ENCODE measurements around the gene PDAP1. TPM values are rescaled to one million over a fixed set of nuclear protein-coding genes. Genes with fewer than 3 reads are reported as not detected.
"Not testable (repeated sequence)": the region's sequence is repeated elsewhere in the genome, so short reads cannot be mapped to it uniquely, and the experiment has no call there.

PDAP1 gene
- total RNA-seq, 2 donors from 2014 or later, result 79.7 to 133 TPM

GRCh38 chr7:99433158-99433557 is 24.8 kb upstream of the PDAP1 start:
- DNase-seq, result no peak
- TF ChIP-seq CTCF (IDR thresholded peaks at IDR 0.05), result no peak
- H3K9me3 ChIP-seq, result no peaks in the 10 kb centered on the region
- intact Hi-C loops (cut with DNase I), result no loop called here
- no peaks in the 10 kb centered on the region for H3K4me1 ChIP-seq
- H3K4me3 ChIP-seq, result no peak overlapping the region
- no peaks in the 10 kb centered on the region for H3K27me3 ChIP-seq
- no peak overlapping the region for H3K9ac ChIP-seq (ENCODE audit: low read depth in 2 of 2, low read length in 2 of 2)
- no peaks in the 10 kb centered on the region for H3K36me3 ChIP-seq
- H3K27ac ChIP-seq, result no peak overlapping the region

GRCh38 chr7:99431756-99432540 is 23.6 kb upstream of the PDAP1 start:
- H3K4me1 ChIP-seq, result not testable (repeated sequence)

GRCh38 chr7:99429756-99430155 is 21.4 kb upstream of the PDAP1 start:
- intact Hi-C loops (cut with DNase I), result no loop called here
- H3K36me3 ChIP-seq, result no peaks in the 10 kb centered on the region
- H3K9ac ChIP-seq (ENCODE audit: low read depth in 2 of 2, low read length in 2 of 2), result no peak overlapping the region

More at GRCh38 chr7:99431756-99432540, 23.6 kb upstream of the PDAP1 start:
- H3K27ac ChIP-seq; H3K4me3 ChIP-seq; DNase-seq; H3K9ac ChIP-seq (ENCODE audit: low read depth in 2 of 2, low read length in 2 of 2); H3K36me3 ChIP-seq; H3K9me3 ChIP-seq; intact Hi-C loops (cut with DNase I); H3K27me3 ChIP-seq: not testable (repeated sequence)

GRCh38 chr7:99428972-99429566 is 20.7 kb upstream of the PDAP1 start:
- TF ChIP-seq CTCF (IDR thresholded peaks at IDR 0.05), result no peak
- H3K36me3 ChIP-seq, result no peaks in the 10 kb centered on the region
- intact Hi-C loops (cut with DNase I), result no loop called here
- no peaks in the 10 kb centered on the region for H3K9me3 ChIP-seq
- H3K4me3 ChIP-seq, result no peak overlapping the region
- DNase-seq, result no peak
- H3K27ac ChIP-seq, result no peak overlapping the region
- no peaks in the 10 kb centered on the region for H3K4me1 ChIP-seq
- no peaks in the 10 kb centered on the region for H3K27me3 ChIP-seq
- no peak overlapping the region for H3K9ac ChIP-seq (ENCODE audit: low read depth in 2 of 2, low read length in 2 of 2)

More at GRCh38 chr7:99429756-99430155, 21.4 kb upstream of the PDAP1 start:
- H3K27ac ChIP-seq, result no peak overlapping the region
- DNase-seq, result no peak
- no peaks in the 10 kb centered on the region for H3K4me1 ChIP-seq
- no peak for TF ChIP-seq CTCF (IDR thresholded peaks at IDR 0.05)
- no peaks in the 10 kb centered on the region for H3K9me3 ChIP-seq
- H3K4me3 ChIP-seq, result no peak overlapping the region
- no peaks in the 10 kb centered on the region for H3K27me3 ChIP-seq

- intact Hi-C loops (cut with DNase I), result no loop called here
- no peak for DNase-seq
- Histone ChIP-seq H3K27ac (no peak overlapping the region), H3K9ac (ENCODE audit: low read depth in 2 of 2, low read length in 2 of 2) (no peak overlapping the region), H3K9me3 (no peaks in the 10 kb centered on the region), H3K27me3 (no peaks in the 10 kb centered on the region), H3K4me3 (no peak overlapping the region), H3K4me1 (no peaks in the 10 kb centered on the region), H3K36me3 (no peaks in the 10 kb centered on the region)
- TF ChIP-seq CTCF (IDR thresholded peaks at IDR 0.05), result no peak
These were observed 16.7 kb upstream of the PDAP1 start for GRCh38 chr7:99424932-99425730.
